AG10803 (cell line): ENCODE measurements around the gene TBC1D22A.

Source experiments
- DNase-seq: peaks from one replicate; pipeline ENCODE4 v3.0.0; 2010; ENCODE audit warnings: low read depth
- H3K4me3 ChIP-seq: 2 replicates; pipeline ENCODE4 v1.5.1; 2011; ENCODE audit warnings: mild to moderate bottlenecking, low read length, control low read depth
- TF ChIP-seq, protein P1 (sequence below): conservative IDR thresholded peaks from 2 replicates; pipeline ENCODE4 v1.5.1; 2011; ENCODE audit warnings: mild to moderate bottlenecking, low read length, control low read depth, inconsistent platforms

Gene TBC1D22A

GRCh38 chr22:47126344-47126811, 363.9 kb downstream of the TBC1D22A start:
- TF ChIP-seq, protein P1, sequence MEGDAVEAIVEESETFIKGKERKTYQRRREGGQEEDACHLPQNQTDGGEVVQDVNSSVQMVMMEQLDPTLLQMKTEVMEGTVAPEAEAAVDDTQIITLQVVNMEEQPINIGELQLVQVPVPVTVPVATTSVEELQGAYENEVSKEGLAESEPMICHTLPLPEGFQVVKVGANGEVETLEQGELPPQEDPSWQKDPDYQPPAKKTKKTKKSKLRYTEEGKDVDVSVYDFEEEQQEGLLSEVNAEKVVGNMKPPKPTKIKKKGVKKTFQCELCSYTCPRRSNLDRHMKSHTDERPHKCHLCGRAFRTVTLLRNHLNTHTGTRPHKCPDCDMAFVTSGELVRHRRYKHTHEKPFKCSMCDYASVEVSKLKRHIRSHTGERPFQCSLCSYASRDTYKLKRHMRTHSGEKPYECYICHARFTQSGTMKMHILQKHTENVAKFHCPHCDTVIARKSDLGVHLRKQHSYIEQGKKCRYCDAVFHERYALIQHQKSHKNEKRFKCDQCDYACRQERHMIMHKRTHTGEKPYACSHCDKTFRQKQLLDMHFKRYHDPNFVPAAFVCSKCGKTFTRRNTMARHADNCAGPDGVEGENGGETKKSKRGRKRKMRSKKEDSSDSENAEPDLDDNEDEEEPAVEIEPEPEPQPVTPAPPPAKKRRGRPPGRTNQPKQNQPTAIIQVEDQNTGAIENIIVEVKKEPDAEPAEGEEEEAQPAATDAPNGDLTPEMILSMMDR: no peak
- no peak overlapping the region for H3K4me3 ChIP-seq
- DNase-seq: no peak

- no peak overlapping the region for H3K4me3 ChIP-seq
- TF ChIP-seq, protein P1: no peak
- no peak for DNase-seq
Observed at GRCh38 chr22:47127441-47127871, 365.0 kb downstream of the TBC1D22A start.

- H3K4me3 ChIP-seq: no peak overlapping the region
- DNase-seq: no peak
- TF ChIP-seq, protein P1: no peak
Observed at GRCh38 chr22:47128216-47128615, 365.8 kb downstream of the TBC1D22A start.

- no peak overlapping the region for H3K4me3 ChIP-seq
- no peak for DNase-seq
- TF ChIP-seq, protein P1: no peak
Observed at GRCh38 chr22:47128622-47129215, 366.3 kb downstream of the TBC1D22A start.

GRCh38 chr22:47129902-47130635, 367.6 kb downstream of the TBC1D22A start:
- no peak for DNase-seq
- TF ChIP-seq, protein P1: no peak
- H3K4me3 ChIP-seq: no peak overlapping the region

DNA sequence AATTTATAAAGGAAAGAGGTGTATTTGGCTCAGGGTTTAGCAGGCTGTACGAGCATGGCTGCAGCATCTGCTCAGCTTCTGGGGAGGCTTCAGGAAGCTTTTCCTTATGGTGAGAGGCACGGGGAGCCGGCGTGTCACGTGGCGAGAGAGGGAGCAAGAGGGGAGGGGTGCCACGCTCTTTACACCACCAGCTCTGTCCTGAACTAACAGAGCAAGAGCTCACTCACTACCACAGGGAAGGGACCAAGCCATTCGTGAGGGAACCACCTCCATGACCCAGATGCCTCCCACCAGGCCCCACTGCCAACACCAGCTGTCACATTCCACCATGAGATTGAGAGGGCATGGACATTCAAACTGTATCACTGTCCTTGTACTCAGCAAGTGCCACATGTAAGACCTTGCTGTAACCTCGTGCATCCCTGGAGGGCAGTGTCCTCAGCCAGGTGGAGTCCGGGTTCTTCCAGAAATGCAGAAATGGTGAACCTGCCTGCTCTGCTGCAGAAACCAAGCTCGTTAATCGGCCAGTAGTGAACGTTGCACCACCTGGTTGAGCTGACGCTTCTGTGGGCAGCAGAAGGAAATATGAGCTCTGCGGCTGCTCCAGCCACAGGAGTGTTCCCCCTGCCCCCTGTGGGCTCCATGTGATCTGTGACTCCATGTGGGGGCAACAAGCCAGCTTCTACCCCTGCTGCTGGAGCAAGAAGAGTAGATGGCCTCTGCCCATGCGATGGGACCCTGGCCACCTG, 368.6 kb downstream of the TBC1D22A start:
- DNase-seq: no peak
- H3K4me3 ChIP-seq: no peak overlapping the region
- TF ChIP-seq, protein P1: no peak
